Activated naive CD4-positive, alpha-beta T cell treated with anti-CD3 and anti-CD28 coated beads, Interleukin-2, amount 50 U/mL, for 24 hours (primary cell): Measurements from ENCODE around the gene DTNA.

Source experiments
- H3K27ac Mint-ChIP-seq: one replicate; pipeline ENCODE4 v1.8.0; 2021; ENCODE audit warnings: mild to moderate bottlenecking, mixed read lengths
- H3K27me3 Mint-ChIP-seq: one replicate; pipeline ENCODE4 v1.8.0; 2021; ENCODE audit warnings: mixed read lengths
- H3K36me3 Mint-ChIP-seq: one replicate; pipeline ENCODE4 v1.8.0; 2021; ENCODE audit warnings: mixed read lengths
- H3K4me1 Mint-ChIP-seq: one replicate; pipeline ENCODE4 v1.8.0; 2021; ENCODE audit warnings: mixed read lengths
- H3K4me3 Mint-ChIP-seq: one replicate; pipeline ENCODE4 v1.8.0; 2021; ENCODE audit warnings: mild to moderate bottlenecking, mixed read lengths
- H3K9me3 Mint-ChIP-seq: one replicate; pipeline ENCODE4 v1.8.0; 2021; ENCODE audit warnings: mixed read lengths

The DTNA gene

DNA sequence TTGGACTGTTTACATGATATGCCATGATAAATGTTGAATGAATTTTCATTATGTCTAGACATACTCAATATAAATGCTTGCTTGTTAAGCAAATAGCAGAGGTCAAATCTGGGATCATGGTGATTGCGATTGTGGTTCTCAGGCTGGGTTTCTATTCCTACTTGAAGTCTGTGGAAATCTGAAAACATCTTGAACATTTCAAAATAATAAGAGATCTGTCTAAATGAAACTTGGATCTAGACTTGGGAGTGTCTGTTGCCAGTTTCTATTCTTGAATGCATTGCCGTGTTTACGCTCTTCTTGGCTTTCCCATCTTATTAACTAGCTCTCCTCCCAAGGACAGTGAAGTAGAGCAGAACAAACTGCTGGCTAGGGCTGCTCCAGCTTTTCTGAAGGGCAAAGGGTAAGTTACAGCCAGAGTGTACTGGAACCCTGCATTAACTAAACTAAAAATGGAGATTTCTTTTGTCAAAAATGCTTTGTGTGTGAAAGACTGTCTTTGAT is 127.7 kb downstream of the DTNA start:
- Mint-ChIP-seq H3K27me3 (peaks cover 8% of the 10 kb centered on the region), H3K27ac (no peak overlapping the region), H3K4me1 (peaks cover 4% of the 10 kb centered on the region), H3K36me3 (no peaks in the 10 kb centered on the region), H3K4me3 (no peak overlapping the region), H3K9me3 (no peaks in the 10 kb centered on the region)

DNA sequence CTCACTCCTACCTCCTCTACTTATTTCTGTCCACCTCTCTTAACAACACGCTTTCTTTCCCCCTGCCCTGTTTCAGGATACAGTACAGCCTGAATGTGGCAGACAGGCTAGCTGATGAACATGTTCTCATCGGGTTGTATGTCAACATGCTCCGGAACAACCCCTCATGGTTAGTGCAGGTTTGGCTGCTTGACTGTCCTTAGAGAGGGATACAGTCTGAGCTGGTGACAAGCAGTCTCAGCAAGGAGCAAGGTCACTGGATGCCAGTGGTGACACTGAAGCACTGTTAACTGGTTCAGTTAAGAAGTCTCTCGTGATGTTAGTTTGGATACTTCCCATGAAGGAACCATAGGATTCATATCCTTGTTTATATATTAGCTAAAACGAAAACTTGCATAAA is 128.6 kb downstream of the DTNA start:
- no peak overlapping the region for H3K27ac Mint-ChIP-seq
- no peaks in the 10 kb centered on the region for H3K9me3 Mint-ChIP-seq
- H3K4me1 Mint-ChIP-seq, result peaks cover 4% of the 10 kb centered on the region
- H3K4me3 Mint-ChIP-seq, result no peak overlapping the region
- H3K36me3 Mint-ChIP-seq, result no peaks in the 10 kb centered on the region
- peaks cover 8% of the 10 kb centered on the region for H3K27me3 Mint-ChIP-seq

GRCh38 chr18:34840256-34840826 is 130.2 kb downstream of the DTNA start:
- Mint-ChIP-seq H3K4me1 (no peaks in the 10 kb centered on the region), H3K27me3 (peaks cover 9% of the 10 kb centered on the region), H3K27ac (no peak overlapping the region), H3K36me3 (no peaks in the 10 kb centered on the region), H3K9me3 (no peaks in the 10 kb centered on the region), H3K4me3 (no peak overlapping the region)

DNA sequence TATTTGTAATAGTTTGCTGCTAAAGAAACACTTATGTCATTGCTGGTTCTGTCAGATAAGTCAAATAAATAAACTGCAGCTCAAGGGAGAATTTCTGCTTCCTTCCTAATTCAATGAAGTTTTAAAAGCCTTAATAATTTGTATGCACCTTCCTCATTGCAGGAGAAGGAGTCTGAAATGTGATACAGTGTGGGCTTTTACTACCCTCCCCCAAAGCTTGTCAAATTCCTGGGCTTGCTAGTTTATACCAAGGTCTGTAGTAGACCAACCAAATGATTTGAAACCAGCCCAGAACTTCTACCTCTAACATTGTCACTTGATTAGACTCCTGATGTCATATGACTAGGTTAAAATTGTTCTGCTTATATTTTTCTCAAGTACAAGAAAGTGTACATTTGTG is 131.8 kb downstream of the DTNA start:
- H3K27ac Mint-ChIP-seq, result no peak overlapping the region
- peaks cover 9% of the 10 kb centered on the region for H3K27me3 Mint-ChIP-seq
- H3K4me3 Mint-ChIP-seq, result no peak overlapping the region
- H3K4me1 Mint-ChIP-seq, result no peaks in the 10 kb centered on the region
- no peaks in the 10 kb centered on the region for H3K9me3 Mint-ChIP-seq
- no peaks in the 10 kb centered on the region for H3K36me3 Mint-ChIP-seq

- Mint-ChIP-seq H3K4me3 (no peak overlapping the region), H3K27ac (no peak overlapping the region), H3K27me3 (peaks cover 12% of the 10 kb centered on the region), H3K4me1 (no peaks in the 10 kb centered on the region), H3K9me3 (no peaks in the 10 kb centered on the region), H3K36me3 (no peaks in the 10 kb centered on the region)
Observed at GRCh38 chr18:34844072-34844471, 134.0 kb downstream of the DTNA start.

DNA sequence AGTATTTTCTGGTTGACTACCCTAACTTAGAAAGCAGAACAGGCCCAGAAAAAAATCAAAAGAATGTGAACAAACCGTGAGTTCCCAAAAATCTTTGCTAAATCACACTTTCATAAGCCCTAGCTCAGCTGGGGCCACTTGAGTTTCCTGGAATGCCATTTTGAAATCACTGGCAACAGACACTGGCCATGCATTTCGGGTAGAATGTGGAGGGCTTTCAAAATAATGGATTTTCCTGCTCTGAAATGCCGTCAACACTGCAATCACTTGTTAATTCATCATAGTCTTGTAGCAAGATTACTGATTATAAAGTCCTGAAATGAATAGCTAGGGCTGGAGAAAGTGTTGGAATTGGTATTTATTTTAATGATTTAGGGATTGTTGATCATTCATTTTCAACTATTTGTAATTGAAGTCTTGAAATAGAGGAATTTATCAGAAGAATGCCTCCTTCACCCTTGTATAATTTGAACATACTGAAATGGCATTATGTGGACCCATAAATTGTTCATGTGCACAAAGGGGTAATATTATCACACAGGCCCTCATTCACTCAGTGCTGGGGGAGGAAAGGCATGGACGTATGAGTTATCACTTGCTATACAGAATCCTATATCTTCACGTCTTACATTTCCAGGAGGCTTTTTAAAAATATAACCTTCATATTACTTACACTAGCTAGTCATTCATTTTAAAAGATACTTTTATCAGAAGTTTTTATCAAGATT is 134.8 kb downstream of the DTNA start:
- no peaks in the 10 kb centered on the region for H3K9me3 Mint-ChIP-seq
- H3K27me3 Mint-ChIP-seq, result peaks cover 12% of the 10 kb centered on the region
- H3K36me3 Mint-ChIP-seq, result no peaks in the 10 kb centered on the region
- no peaks in the 10 kb centered on the region for H3K4me1 Mint-ChIP-seq
- H3K27ac Mint-ChIP-seq, result no peak overlapping the region
- H3K4me3 Mint-ChIP-seq, result no peak overlapping the region

- H3K4me3 Mint-ChIP-seq, result no peak overlapping the region
- no peak overlapping the region for H3K27ac Mint-ChIP-seq
- no peaks in the 10 kb centered on the region for H3K9me3 Mint-ChIP-seq
- H3K4me1 Mint-ChIP-seq, result no peaks in the 10 kb centered on the region
- H3K36me3 Mint-ChIP-seq, result no peaks in the 10 kb centered on the region
- peaks cover 6% of the 10 kb centered on the region for H3K27me3 Mint-ChIP-seq
Observed at GRCh38 chr18:34847408-34847807, 137.3 kb downstream of the DTNA start.

DNA sequence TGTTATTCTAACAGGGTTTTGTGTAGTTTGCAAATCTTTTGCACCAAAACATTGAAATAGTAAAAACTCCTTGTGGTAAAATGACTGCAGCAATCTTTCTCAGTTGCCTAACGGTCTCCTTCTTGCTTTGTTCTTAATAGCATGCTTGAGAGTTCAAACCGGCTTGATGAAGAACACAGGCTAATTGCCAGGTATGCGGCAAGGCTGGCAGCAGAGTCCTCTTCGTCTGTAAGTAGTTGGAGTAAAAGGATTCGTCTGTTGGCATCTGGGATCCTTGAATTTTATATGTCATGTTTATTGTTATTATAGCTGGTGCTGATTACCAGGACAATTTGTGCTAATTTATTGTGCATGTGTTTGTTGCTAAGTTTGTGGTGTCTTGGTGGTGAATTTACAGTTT is 138.1 kb downstream of the DTNA start:
- H3K4me1 Mint-ChIP-seq, result no peaks in the 10 kb centered on the region
- no peak overlapping the region for H3K4me3 Mint-ChIP-seq
- H3K9me3 Mint-ChIP-seq, result no peaks in the 10 kb centered on the region
- H3K27me3 Mint-ChIP-seq, result peaks cover 4% of the 10 kb centered on the region
- H3K36me3 Mint-ChIP-seq, result no peaks in the 10 kb centered on the region
- no peak overlapping the region for H3K27ac Mint-ChIP-seq

DNA sequence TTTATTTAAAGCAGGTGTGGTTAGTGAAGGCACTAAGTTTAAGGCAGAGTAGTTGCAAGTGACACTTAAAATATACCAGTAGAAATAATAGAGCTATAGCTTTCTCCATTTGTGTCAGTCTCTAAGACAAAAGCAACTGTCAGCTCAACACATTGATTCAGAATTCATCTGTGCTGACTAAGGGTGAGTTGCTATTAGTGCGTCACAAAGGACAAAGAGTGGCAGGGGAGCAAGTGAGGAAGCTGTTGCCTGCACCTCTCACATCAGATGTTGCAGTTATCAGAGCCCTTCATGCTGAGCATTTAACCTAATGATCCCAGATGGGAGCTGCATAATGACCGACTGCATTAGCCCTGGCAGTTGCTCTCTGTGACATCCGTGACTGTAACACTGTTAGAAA is 138.6 kb downstream of the DTNA start:
- no peaks in the 10 kb centered on the region for H3K4me1 Mint-ChIP-seq
- H3K36me3 Mint-ChIP-seq, result no peaks in the 10 kb centered on the region
- H3K27me3 Mint-ChIP-seq, result peaks cover 4% of the 10 kb centered on the region
- H3K27ac Mint-ChIP-seq, result no peak overlapping the region
- no peak overlapping the region for H3K4me3 Mint-ChIP-seq
- no peaks in the 10 kb centered on the region for H3K9me3 Mint-ChIP-seq

- no peaks in the 10 kb centered on the region for H3K9me3 Mint-ChIP-seq
- H3K27me3 Mint-ChIP-seq, result no peaks in the 10 kb centered on the region
- peaks cover 16% of the 10 kb centered on the region for H3K4me1 Mint-ChIP-seq
- no peak overlapping the region for H3K27ac Mint-ChIP-seq
- H3K4me3 Mint-ChIP-seq, result no peak overlapping the region
- H3K36me3 Mint-ChIP-seq, result no peaks in the 10 kb centered on the region
Observed at GRCh38 chr18:34857320-34857719, 147.2 kb downstream of the DTNA start.

DNA sequence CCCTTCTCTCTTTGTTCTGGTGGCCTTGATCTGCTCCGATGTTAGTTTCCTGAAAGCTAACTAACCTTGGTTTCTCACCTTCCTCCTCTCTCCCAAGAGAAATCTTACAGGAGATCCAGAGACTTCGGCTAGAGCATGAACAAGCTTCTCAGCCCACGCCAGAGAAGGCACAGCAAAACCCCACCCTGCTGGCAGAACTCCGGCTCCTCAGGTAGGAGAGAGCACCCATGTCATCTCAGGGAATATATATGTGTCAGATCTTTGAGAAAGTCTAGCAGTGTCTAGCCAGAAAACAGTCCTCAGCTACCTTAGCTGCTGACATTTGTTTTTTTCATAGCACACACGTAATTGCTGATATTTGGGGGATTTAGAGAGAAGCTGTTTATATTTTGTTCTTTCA is 148.1 kb downstream of the DTNA start:
- H3K9me3 Mint-ChIP-seq, result no peaks in the 10 kb centered on the region
- H3K36me3 Mint-ChIP-seq, result no peaks in the 10 kb centered on the region
- H3K27ac Mint-ChIP-seq, result no peak overlapping the region
- H3K4me3 Mint-ChIP-seq, result no peak overlapping the region
- H3K4me1 Mint-ChIP-seq, result peaks cover 24% of the 10 kb centered on the region
- H3K27me3 Mint-ChIP-seq, result no peaks in the 10 kb centered on the region

GRCh38 chr18:34859496-34859895 is 149.4 kb downstream of the DTNA start:
- no peaks in the 10 kb centered on the region for H3K36me3 Mint-ChIP-seq
- H3K4me3 Mint-ChIP-seq, result no peak overlapping the region
- no peaks in the 10 kb centered on the region for H3K27me3 Mint-ChIP-seq
- H3K4me1 Mint-ChIP-seq, result peaks cover 27% of the 10 kb centered on the region
- peak overlapping the region; percentile 8 for H3K27ac Mint-ChIP-seq
- H3K9me3 Mint-ChIP-seq, result no peaks in the 10 kb centered on the region

GRCh38 chr18:34862561-34862960 is 152.5 kb downstream of the DTNA start:
- Mint-ChIP-seq H3K4me3 (peak overlapping the region; percentile 19), H3K27me3 (no peaks in the 10 kb centered on the region), H3K9me3 (peaks cover 4% of the 10 kb centered on the region), H3K27ac (no peak overlapping the region), H3K36me3 (no peaks in the 10 kb centered on the region), H3K4me1 (peaks cover 52% of the 10 kb centered on the region)

- Mint-ChIP-seq H3K9me3 (peaks cover 4% of the 10 kb centered on the region), H3K36me3 (no peaks in the 10 kb centered on the region), H3K27me3 (no peaks in the 10 kb centered on the region), H3K27ac (no peak overlapping the region), H3K4me1 (peaks cover 52% of the 10 kb centered on the region), H3K4me3 (no peak overlapping the region)
Observed at GRCh38 chr18:34863702-34864101, 153.6 kb downstream of the DTNA start.

DNA sequence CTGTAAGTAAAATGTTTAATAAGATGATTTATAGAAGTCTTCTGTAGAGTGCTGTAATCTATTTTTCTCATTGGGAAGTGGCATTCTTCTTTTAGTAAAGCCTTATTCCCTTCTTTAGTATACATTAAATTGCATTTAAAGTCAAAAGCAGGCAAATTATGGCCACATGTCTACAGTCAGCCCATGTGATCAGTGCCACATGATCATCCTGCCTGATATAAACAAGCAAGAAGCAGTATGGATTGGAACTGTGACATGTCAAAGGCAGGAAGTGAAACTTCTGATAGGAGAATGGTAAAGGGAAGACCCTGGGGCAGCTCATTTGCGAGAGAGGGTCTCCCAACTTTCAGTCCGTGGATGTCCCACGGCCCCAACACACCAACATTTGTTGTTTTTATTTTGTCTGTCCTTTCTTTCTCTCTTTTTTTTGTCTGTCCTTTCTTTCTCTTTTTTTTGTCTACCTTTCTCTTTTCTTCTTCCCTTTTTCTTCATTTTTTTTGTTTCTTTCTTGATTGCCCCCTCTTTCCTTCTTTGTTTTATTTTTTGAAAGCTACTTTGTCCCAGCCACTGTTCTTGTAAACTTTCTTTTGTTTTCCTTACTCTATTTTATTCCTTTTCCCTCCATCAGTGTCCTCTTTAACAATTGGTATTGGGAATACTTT is 154.9 kb downstream of the DTNA start:
- Mint-ChIP-seq H3K9me3 (peaks cover 4% of the 10 kb centered on the region), H3K27me3 (no peaks in the 10 kb centered on the region), H3K4me1 (peaks cover 48% of the 10 kb centered on the region), H3K36me3 (no peaks in the 10 kb centered on the region), H3K4me3 (no peak overlapping the region), H3K27ac (peak overlapping the region; percentile 90)

DNA sequence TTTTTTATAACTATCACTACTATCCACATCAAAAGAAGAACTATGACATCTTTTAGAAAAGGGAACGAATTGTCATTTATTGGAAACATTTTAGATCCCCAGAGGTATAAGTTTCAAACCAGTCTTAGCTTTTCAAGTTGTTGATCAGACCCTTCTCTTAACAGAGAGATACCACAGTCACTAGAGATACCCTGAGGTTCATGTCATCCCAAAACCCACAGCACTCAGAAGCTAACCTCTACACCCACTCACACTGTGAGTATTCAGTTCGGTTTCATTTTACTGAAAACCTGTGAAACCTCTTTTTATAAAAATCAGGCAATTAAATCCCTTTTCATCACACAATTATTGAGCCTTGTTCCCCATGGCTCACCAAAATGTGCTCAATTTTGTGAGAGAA is 156.2 kb downstream of the DTNA start:
- Mint-ChIP-seq H3K4me1 (peaks cover 39% of the 10 kb centered on the region), H3K9me3 (peaks cover 4% of the 10 kb centered on the region), H3K27me3 (no peaks in the 10 kb centered on the region), H3K4me3 (peak overlapping the region; percentile 58), H3K27ac (peak overlapping the region; percentile 90), H3K36me3 (no peaks in the 10 kb centered on the region)
